MM.1S (cell line): ENCODE results near the gene B3GAT3.
"Not testable (repeated sequence)": the region's sequence is repeated elsewhere in the genome, so short reads cannot be mapped to it uniquely, and the experiment has no call there.

ENCODE experiments used
- DNase-seq: peaks from one replicate; pipeline ENCODE4 v3.0.0-alpha.2; 2015
- H2AFZ ChIP-seq: fragments of 300-600 bp; sonication (generic); 2 replicates; pipeline ENCODE4 v1.6.0; 2016; ENCODE audit warnings: antibody characterized with exemption, low read length
- H3F3A ChIP-seq: fragments of 300-600 bp; sonication (generic); 2 replicates; pipeline ENCODE4 v1.6.1; 2016; ENCODE audit warnings: mild to moderate bottlenecking, antibody characterized with exemption, low read length, moderate library complexity, mixed read lengths; ENCODE audit not compliant: insufficient read depth
- H3K27ac ChIP-seq: fragments of 300-600 bp; sonication (generic); 2 replicates; pipeline ENCODE4 v1.5.1; 2016; ENCODE audit warnings: mild to moderate bottlenecking, low read length
- H3K27me3 ChIP-seq: fragments of 300-600 bp; sonication (generic); replicated peaks from 2 replicates; pipeline ENCODE4 v1.6.0; 2016; ENCODE audit warnings: low read length; ENCODE audit not compliant: insufficient read depth
- H3K36me3 ChIP-seq: fragments of 300-600 bp; sonication (generic); replicated peaks from 2 replicates; pipeline ENCODE4 v1.6.1; 2016; ENCODE audit warnings: mild to moderate bottlenecking, low read length, mixed read lengths; ENCODE audit not compliant: insufficient read depth
- H3K4me1 ChIP-seq: fragments of 300-600 bp; sonication (generic); 2 replicates; pipeline ENCODE4 v1.6.1; 2016; ENCODE audit warnings: low read length, mixed read lengths
- H3K4me2 ChIP-seq: fragments of 300-600 bp; sonication (generic); 2 replicates; pipeline ENCODE4 v1.6.0; 2016; ENCODE audit warnings: low read depth, low read length
- H3K4me3 ChIP-seq: fragments of 300-600 bp; sonication (generic); 2 replicates; pipeline ENCODE4 v1.5.1; 2016; ENCODE audit warnings: low read length, mixed read lengths
- H3K79me2 ChIP-seq: fragments of 300-600 bp; sonication (generic); 2 replicates; pipeline ENCODE4 v1.6.1; 2016; ENCODE audit warnings: mixed run types, low read length, mixed read lengths
- H3K9ac ChIP-seq: fragments of 300-600 bp; sonication (generic); 2 replicates; pipeline ENCODE4 v1.6.1; 2016; ENCODE audit warnings: low read length, mixed read lengths
- H3K9me2 ChIP-seq: fragments of 300-600 bp; sonication (generic); replicated peaks from 2 replicates; pipeline ENCODE4 v1.6.1; 2016; ENCODE audit warnings: mild to moderate bottlenecking, low read length, mixed read lengths; ENCODE audit not compliant: insufficient read depth
- H3K9me3 ChIP-seq: fragments of 300-600 bp; sonication (generic); replicated peaks from 2 replicates; pipeline ENCODE4 v1.6.1; 2016; ENCODE audit warnings: mild to moderate bottlenecking, low read length, mixed read lengths; ENCODE audit not compliant: insufficient read depth
- H4K20me1 ChIP-seq: fragments of 300-600 bp; sonication (generic); 2 replicates; pipeline ENCODE4 v1.6.1; 2016; ENCODE audit warnings: mild to moderate bottlenecking, low read length, moderate library complexity, mixed read lengths; ENCODE audit not compliant: insufficient read depth
- EZH2 ChIP-seq: fragments of 300-600 bp; sonication (generic); optimal IDR thresholded peaks from 2 replicates; pipeline ENCODE3; 2017; ENCODE audit warnings: low read depth, mild to moderate bottlenecking, antibody characterized with exemption, low read length, mixed read lengths
- EZH2phosphoT487 ChIP-seq: fragments of 300-600 bp; sonication (generic); IDR thresholded peaks from 2 replicates; pipeline ENCODE4 v1.6.1; 2018; ENCODE audit warnings: antibody characterized with exemption, low read length
- TF ChIP-seq, protein P1 (sequence below): fragments of 300-600 bp; sonication (generic); IDR thresholded peaks from 2 replicates; pipeline ENCODE4 v1.5.1; 2016; ENCODE audit warnings: antibody characterized with exemption, low read length, mixed read lengths

Gene B3GAT3

DNA sequence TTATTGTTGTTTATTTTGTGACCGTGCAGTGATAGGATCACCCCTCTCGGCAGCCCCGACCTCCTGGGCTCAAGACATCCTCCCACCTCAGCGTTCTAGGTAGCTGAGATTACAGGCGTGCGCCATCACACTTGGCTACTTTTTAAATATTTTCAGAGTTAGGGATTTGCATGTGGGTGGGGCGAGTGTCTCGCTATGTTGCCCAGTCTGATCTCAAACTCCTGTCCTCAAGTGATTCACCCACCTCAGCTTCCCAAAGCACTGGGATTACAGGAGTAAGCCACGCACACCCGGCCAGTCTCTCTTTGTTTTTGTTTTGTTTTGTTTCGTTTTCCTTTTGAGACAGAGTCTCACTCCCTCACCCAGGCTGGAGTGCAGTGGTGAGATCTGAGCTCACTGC is 32.5 kb upstream of the B3GAT3 start:
- H3K79me2 ChIP-seq = peaks cover 30% of the 10 kb centered on the region
- no peaks in the 10 kb centered on the region for H3K9me2 ChIP-seq
- no peak overlapping the region for H3K27ac ChIP-seq
- TF ChIP-seq, protein P1, sequence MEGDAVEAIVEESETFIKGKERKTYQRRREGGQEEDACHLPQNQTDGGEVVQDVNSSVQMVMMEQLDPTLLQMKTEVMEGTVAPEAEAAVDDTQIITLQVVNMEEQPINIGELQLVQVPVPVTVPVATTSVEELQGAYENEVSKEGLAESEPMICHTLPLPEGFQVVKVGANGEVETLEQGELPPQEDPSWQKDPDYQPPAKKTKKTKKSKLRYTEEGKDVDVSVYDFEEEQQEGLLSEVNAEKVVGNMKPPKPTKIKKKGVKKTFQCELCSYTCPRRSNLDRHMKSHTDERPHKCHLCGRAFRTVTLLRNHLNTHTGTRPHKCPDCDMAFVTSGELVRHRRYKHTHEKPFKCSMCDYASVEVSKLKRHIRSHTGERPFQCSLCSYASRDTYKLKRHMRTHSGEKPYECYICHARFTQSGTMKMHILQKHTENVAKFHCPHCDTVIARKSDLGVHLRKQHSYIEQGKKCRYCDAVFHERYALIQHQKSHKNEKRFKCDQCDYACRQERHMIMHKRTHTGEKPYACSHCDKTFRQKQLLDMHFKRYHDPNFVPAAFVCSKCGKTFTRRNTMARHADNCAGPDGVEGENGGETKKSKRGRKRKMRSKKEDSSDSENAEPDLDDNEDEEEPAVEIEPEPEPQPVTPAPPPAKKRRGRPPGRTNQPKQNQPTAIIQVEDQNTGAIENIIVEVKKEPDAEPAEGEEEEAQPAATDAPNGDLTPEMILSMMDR = no peak
- TF ChIP-seq EZH2 (no peak), EZH2phosphoT487 (no peak)
- H3K27me3 ChIP-seq = no peaks in the 10 kb centered on the region
- peaks cover 11% of the 10 kb centered on the region for H3F3A ChIP-seq
- 0 out of 2 replicates have a peak, but pooled peaks cover 4% of the 10 kb centered on the region for H3K4me1 ChIP-seq
- H4K20me1 ChIP-seq = no peaks in the 10 kb centered on the region
- no peak for DNase-seq
- H3K36me3 ChIP-seq = no peaks in the 10 kb centered on the region
- H2AFZ ChIP-seq = peak overlapping the region; percentile 76
- no peak overlapping the region for H3K4me3 ChIP-seq
- peak overlapping the region; percentile 41; the same call in 1 of the 2 replicates for H3K4me2 ChIP-seq
- H3K9me3 ChIP-seq = no peaks in the 10 kb centered on the region
- H3K9ac ChIP-seq = no peak overlapping the region

DNA sequence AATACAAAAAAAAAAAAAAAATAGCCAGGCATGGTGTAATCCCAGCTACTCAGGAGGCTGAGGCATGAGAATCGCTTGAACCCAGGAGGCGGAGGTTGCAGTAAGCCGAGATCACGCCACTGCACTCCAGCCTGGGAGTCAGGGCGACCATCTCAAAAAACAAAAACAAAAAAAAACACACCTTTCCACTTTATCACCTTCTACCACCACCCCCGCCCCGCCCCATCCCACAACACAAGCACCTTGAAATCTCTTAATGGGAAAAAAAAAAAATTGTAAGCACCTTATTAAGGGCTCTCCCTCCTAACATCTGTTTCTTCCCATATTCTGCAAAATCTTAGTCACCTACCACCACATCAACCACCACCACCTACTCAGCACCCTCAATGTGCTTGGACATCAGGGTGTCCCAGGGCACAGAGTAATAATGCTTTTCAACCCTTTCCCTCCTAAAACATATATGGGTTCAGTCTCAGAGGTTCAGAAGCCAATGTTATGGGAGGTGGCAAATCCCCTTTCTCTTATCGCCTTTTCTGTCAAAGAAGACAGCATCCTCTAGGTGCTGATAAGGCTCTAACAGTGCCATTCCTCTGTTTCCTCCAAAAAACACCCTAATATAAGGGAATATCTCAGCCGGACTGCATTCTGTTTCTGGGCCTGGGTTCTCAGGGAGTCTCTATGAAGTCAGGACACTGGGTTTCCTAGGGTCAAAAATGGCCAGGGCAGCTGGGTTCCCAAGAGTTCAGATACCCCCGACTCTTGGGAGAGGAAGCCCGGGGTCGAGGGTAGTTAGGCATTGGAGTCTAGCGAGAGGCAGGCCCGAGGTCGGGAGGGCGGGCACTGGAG is 30.6 kb upstream of the B3GAT3 start:
- Histone ChIP-seq H2AFZ (peak overlapping the region; percentile 99), H3K4me2 (peak overlapping the region; percentile 95), H3K36me3 (no peaks in the 10 kb centered on the region), H3F3A (peaks cover 11% of the 10 kb centered on the region), H4K20me1 (no peaks in the 10 kb centered on the region), H3K4me3 (peak overlapping the region; percentile 93), H3K9me3 (no peaks in the 10 kb centered on the region), H3K79me2 (peaks cover 34% of the 10 kb centered on the region), H3K9me2 (no peaks in the 10 kb centered on the region), H3K27me3 (no peaks in the 10 kb centered on the region), H3K4me1 (peaks cover 6% of the 10 kb centered on the region; the same call in 1 of the 2 replicates), H3K9ac (peak overlapping the region; percentile 92), H3K27ac (peak overlapping the region; percentile 62)
- no peak for DNase-seq
- TF ChIP-seq EZH2 (no peak), EZH2phosphoT487 (no peak)
- TF ChIP-seq, protein P1 = no peak

DNA sequence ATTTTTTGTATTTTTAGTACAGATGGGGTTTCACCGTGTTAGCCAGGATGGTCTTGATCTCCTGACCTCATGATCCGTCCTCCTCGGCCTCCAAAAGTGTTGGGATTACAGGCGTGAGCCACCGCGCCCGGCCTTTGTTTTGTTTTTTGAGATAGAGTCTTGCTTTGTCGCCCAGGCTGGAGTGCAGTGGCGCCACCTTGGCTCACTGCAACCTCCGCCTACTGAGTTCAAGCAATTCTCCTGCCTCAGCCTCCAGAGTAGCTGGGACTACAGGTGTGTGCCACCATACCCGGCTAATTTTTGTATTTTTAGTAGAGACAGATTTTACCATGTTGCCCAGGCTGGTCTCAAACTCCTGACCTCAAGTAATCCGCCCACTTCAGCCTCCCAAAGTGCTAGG is 28.5 kb upstream of the B3GAT3 start:
- Histone ChIP-seq H3K4me1 (peaks cover 13% of the 10 kb centered on the region), H3K79me2 (peaks cover 45% of the 10 kb centered on the region), H3F3A (peaks cover 12% of the 10 kb centered on the region)
- H3K4me3 ChIP-seq, H3K9ac ChIP-seq, H3K27me3 ChIP-seq, H3K36me3 ChIP-seq, H3K9me3 ChIP-seq, H3K9me2 ChIP-seq, H2AFZ ChIP-seq, H3K27ac ChIP-seq, DNase-seq, H3K4me2 ChIP-seq, H4K20me1 ChIP-seq: not testable (repeated sequence)

DNA sequence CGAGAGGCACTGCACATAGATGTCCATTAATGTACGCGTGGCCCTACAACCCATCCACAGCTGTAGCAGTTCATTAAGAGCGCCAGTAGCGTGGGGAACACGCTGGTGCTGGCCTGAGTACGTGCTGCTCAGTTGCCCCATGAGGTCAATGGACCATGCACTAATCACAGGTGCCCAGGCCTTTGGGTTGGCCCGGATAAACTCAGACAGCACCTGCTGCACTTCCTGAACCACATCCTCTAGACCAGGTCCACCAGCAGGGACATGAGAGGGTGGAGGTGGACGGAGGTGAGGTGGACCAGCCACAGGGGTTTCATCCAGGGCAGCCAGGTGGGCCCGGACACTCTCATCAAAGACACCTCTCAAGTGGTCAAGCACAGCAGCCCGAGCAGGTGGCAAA is 27.7 kb upstream of the B3GAT3 start:
- Histone ChIP-seq H3K27me3 (no peaks in the 10 kb centered on the region), H2AFZ (no peak overlapping the region), H3K79me2 (peaks cover 53% of the 10 kb centered on the region), H3K4me3 (no peak overlapping the region), H3K9ac (no peak overlapping the region), H3K9me2 (no peaks in the 10 kb centered on the region), H3K36me3 (no peaks in the 10 kb centered on the region), H3K4me1 (peaks cover 13% of the 10 kb centered on the region), H3K27ac (no peak overlapping the region), H3F3A (peaks cover 12% of the 10 kb centered on the region), H3K4me2 (no peak overlapping the region), H3K9me3 (no peaks in the 10 kb centered on the region), H4K20me1 (no peaks in the 10 kb centered on the region)
- DNase-seq = no peak
- TF ChIP-seq, protein P1 = no peak
- no peak for TF ChIP-seq EZH2
